Fibroblast of villous mesenchyme (primary cell): Measurements from ENCODE around the gene CTNNBIP1. TPM values are rescaled to one million over a fixed set of nuclear protein-coding genes. Genes with fewer than 3 reads are reported as not detected.

Experiments used
- DNase-seq: peaks from one replicate; pipeline ENCODE4 v3.0.0-alpha.2; 2010; ENCODE audit warnings: low read depth
- H3K4me3 ChIP-seq: 2 replicates; pipeline ENCODE4 v1.5.1; 2011; ENCODE audit warnings: low read depth, mild to moderate bottlenecking, low read length
- CTCF ChIP-seq: IDR thresholded peaks from 2 replicates; pipeline ENCODE4 v1.5.1; 2012; ENCODE audit warnings: low read depth, mild to moderate bottlenecking, low read length; ENCODE audit not compliant: insufficient read depth
- total RNA-seq: library from RNA; depleted of rRNA; stranded (reverse); fragments of >200 nt; gene quantifications from 2 replicates; pipeline ENCODE4 v1.2.3, GENCODE V29; 2012

Gene CTNNBIP1
- total RNA-seq, 1 donor: 13.4 TPM

- H3K4me3 ChIP-seq: no peak overlapping the region
- no peak for TF ChIP-seq CTCF
- DNase-seq: no peak
Measured at GRCh38 chr1:9912264-9912936, 2.3 kb upstream of the CTNNBIP1 start.

GRCh38 chr1:9910423-9911178 is 532 bp upstream of the CTNNBIP1 start:
- no peak for TF ChIP-seq CTCF
- peak; percentile 99 for DNase-seq
- peak overlapping the region; percentile 73 for H3K4me3 ChIP-seq

- no peak for TF ChIP-seq CTCF
- DNase-seq: no peak
- peak overlapping the region; percentile 78 for H3K4me3 ChIP-seq
Measured at GRCh38 chr1:9909234-9910046, 629 bp downstream of the CTNNBIP1 start.

GRCh38 chr1:9908871-9909233 is 1.2 kb downstream of the CTNNBIP1 start:
- peak overlapping the region; percentile 78 for H3K4me3 ChIP-seq
- DNase-seq: no peak
- TF ChIP-seq CTCF: no peak

- no peak for TF ChIP-seq CTCF
- no peak overlapping the region for H3K4me3 ChIP-seq
- no peak for DNase-seq
Measured at GRCh38 chr1:9907441-9907840, 2.6 kb downstream of the CTNNBIP1 start.

GRCh38 chr1:9906466-9906865 is 3.6 kb downstream of the CTNNBIP1 start:
- no peak overlapping the region for H3K4me3 ChIP-seq
- TF ChIP-seq CTCF: no peak
- DNase-seq: no peak
